ENCODE measurements around the gene ALOX5. TPM values are rescaled to one million over a fixed set of nuclear protein-coding genes. Genes with fewer than 3 reads are reported as not detected.

ALOX5 gene
- total and polyA plus RNA-seq, 2 experiments from 2014 or later, result 3.7 to 5.4 TPM

DNA sequence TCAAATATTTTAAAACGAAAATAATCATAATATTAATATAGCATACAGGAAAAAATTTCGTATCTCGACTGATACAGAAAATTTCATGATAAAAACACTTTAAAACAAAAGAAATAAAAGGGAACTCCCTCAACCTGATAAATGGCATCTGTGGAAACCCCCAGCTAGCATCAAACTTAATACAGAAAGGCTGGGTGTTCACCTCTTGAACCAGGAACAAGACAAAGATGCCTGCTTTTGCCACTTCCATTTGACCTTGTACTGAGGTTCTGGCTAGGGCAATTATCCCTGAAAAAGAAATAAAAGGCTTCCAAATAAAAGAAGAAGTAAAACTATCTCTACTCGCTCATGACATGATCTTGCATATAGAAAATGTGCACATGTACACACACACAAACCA, 2.5 kb upstream of the ALOX5 start:
- H3K4me1 ChIP-seq (ENCODE audit: insufficient read depth), result peaks cover 4% of the 10 kb centered on the region; the same call in 1 of the 2 replicates
- no peak overlapping the region for H3K4me2 ChIP-seq
- no peaks in the 10 kb centered on the region for H3K36me3 ChIP-seq (ENCODE audit: insufficient read depth)
- Mint-ChIP-seq H3K36me3 (ENCODE audit: low read depth) (no peaks in the 10 kb centered on the region; the same call in 2 of the 3 replicates), H3K9me3 (peaks cover 4% of the 10 kb centered on the region), H3K27me3 (ENCODE audit: insufficient read depth, low read depth, poor library complexity) (peaks cover 36% of the 10 kb centered on the region), H3K27ac (no peak overlapping the region), H3K4me3 (no peak overlapping the region), H3K4me1 (peaks cover 13% of the 10 kb centered on the region)
- TF ChIP-seq CREB1 (CRISPR knock-in tag; IDR thresholded peaks at IDR 0.05; ENCODE audit: low read depth), result no peak
- H3K27ac ChIP-seq (ENCODE audit: low read depth), result no peak overlapping the region
- peaks cover 57% of the 10 kb centered on the region for H3K27me3 ChIP-seq (ENCODE audit: insufficient read depth)
- no peak overlapping the region for H3K4me3 ChIP-seq
- no peak for DNase-seq (ENCODE audit: low spot score)
- H3F3A ChIP-seq (replicated peaks; ENCODE audit: low read depth), result 0 out of 2 replicates have a peak, but pooled peaks cover 2% of the 10 kb centered on the region
- no peak for ATAC-seq
- H3K9me2 ChIP-seq (ENCODE audit: insufficient read depth), result no peaks in the 10 kb centered on the region
- no peaks in the 10 kb centered on the region for H3K79me2 ChIP-seq (replicated peaks; ENCODE audit: insufficient read depth)
- H4K20me1 ChIP-seq (replicated peaks; ENCODE audit: insufficient read depth), result no peaks in the 10 kb centered on the region
- H2AFZ ChIP-seq, result no peak overlapping the region

- Histone ChIP-seq H3K36me3 (ENCODE audit: insufficient read depth) (no peaks in the 10 kb centered on the region), H3K4me2 (peak overlapping the region; percentile 96), H3F3A (replicated peaks; ENCODE audit: low read depth) (0 out of 2 replicates have a peak, but pooled peaks cover 2% of the 10 kb centered on the region), H4K20me1 (replicated peaks; ENCODE audit: insufficient read depth) (no peaks in the 10 kb centered on the region), H3K4me1 (ENCODE audit: insufficient read depth) (peaks cover 4% of the 10 kb centered on the region; the same call in 1 of the 2 replicates), H3K9me2 (ENCODE audit: insufficient read depth) (no peaks in the 10 kb centered on the region), H3K27ac (ENCODE audit: low read depth) (no peak overlapping the region), H3K79me2 (replicated peaks; ENCODE audit: insufficient read depth) (no peaks in the 10 kb centered on the region), H3K4me3 (peak overlapping the region; percentile 78), H3K27me3 (ENCODE audit: insufficient read depth) (peaks cover 57% of the 10 kb centered on the region), H2AFZ (no peak overlapping the region)
- peaks cover 4% of the 10 kb centered on the region for H3K9me3 Mint-ChIP-seq
- H3K27me3 Mint-ChIP-seq (ENCODE audit: insufficient read depth, low read depth, poor library complexity), result peaks cover 36% of the 10 kb centered on the region
- no peak overlapping the region for H3K27ac Mint-ChIP-seq
- H3K4me1 Mint-ChIP-seq, result peaks cover 21% of the 10 kb centered on the region
- TF ChIP-seq EZH2phosphoT487 (IDR thresholded peaks at IDR 0.05; ENCODE audit: unreplicated experiment), result no peak
- TF ChIP-seq POLR2AphosphoS5 (IDR thresholded peaks at IDR 0.05; ENCODE audit: low read depth), result no peak
- TF ChIP-seq, protein P1, sequence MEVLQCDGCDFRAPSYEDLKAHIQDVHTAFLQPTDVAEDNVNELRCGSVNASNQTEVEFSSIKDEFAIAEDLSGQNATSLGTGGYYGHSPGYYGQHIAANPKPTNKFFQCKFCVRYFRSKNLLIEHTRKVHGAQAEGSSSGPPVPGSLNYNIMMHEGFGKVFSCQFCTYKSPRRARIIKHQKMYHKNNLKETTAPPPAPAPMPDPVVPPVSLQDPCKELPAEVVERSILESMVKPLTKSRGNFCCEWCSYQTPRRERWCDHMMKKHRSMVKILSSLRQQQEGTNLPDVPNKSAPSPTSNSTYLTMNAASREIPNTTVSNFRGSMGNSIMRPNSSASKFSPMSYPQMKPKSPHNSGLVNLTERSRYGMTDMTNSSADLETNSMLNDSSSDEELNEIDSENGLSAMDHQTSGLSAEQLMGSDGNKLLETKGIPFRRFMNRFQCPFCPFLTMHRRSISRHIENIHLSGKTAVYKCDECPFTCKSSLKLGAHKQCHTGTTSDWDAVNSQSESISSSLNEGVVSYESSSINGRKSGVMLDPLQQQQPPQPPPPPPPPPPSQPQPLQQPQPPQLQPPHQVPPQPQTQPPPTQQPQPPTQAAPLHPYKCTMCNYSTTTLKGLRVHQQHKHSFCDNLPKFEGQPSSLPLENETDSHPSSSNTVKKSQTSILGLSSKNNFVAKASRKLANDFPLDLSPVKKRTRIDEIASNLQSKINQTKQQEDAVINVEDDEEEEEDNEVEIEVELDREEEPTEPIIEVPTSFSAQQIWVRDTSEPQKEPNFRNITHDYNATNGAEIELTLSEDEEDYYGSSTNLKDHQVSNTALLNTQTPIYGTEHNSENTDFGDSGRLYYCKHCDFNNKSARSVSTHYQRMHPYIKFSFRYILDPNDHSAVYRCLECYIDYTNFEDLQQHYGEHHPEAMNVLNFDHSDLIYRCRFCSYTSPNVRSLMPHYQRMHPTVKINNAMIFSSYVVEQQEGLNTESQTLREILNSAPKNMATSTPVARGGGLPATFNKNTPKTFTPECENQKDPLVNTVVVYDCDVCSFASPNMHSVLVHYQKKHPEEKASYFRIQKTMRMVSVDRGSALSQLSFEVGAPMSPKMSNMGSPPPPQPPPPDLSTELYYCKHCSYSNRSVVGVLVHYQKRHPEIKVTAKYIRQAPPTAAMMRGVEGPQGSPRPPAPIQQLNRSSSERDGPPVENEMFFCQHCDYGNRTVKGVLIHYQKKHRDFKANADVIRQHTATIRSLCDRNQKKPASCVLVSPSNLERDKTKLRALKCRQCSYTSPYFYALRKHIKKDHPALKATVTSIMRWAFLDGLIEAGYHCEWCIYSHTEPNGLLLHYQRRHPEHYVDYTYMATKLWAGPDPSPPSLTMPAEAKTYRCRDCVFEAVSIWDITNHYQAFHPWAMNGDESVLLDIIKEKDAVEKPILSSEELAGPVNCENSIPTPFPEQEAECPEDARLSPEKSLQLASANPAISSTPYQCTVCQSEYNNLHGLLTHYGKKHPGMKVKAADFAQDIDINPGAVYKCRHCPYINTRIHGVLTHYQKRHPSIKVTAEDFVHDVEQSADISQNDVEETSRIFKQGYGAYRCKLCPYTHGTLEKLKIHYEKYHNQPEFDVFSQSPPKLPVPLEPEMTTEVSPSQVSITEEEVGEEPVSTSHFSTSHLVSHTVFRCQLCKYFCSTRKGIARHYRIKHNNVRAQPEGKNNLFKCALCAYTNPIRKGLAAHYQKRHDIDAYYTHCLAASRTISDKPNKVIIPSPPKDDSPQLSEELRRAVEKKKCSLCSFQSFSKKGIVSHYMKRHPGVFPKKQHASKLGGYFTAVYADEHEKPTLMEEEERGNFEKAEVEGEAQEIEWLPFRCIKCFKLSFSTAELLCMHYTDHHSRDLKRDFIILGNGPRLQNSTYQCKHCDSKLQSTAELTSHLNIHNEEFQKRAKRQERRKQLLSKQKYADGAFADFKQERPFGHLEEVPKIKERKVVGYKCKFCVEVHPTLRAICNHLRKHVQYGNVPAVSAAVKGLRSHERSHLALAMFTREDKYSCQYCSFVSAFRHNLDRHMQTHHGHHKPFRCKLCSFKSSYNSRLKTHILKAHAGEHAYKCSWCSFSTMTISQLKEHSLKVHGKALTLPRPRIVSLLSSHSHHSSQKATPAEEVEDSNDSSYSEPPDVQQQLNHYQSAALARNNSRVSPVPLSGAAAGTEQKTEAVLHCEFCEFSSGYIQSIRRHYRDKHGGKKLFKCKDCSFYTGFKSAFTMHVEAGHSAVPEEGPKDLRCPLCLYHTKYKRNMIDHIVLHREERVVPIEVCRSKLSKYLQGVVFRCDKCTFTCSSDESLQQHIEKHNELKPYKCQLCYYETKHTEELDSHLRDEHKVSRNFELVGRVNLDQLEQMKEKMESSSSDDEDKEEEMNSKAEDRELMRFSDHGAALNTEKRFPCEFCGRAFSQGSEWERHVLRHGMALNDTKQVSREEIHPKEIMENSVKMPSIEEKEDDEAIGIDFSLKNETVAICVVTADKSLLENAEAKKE (CRISPR knock-in tag; IDR thresholded peaks at IDR 0.05), result no peak
- H3K36me3 Mint-ChIP-seq (ENCODE audit: low read depth), result no peaks in the 10 kb centered on the region; the same call in 2 of the 3 replicates
- ATAC-seq, result no peak
- no peak for DNase-seq (ENCODE audit: low spot score)
- peak overlapping the region; percentile 77 for H3K4me3 Mint-ChIP-seq
Observed at GRCh38 chr10:45372251-45372951, 1.6 kb upstream of the ALOX5 start.

Data from GM23338 (cell line).